K562 (cell line): ENCODE measurements around the gene CPEB1. TPM values are rescaled to one million over a fixed set of nuclear protein-coding genes. Genes with fewer than 3 reads are reported as not detected.

Source experiments
- ATAC-seq: fragments of 200-7000 bp; cut with Tn5 transposase; 3 replicates; pipeline ENCODE4 v1.9.1; 2020; ENCODE audit warnings: moderate library complexity
- BruUV-seq: library from RNA; stranded (reverse); fragments of 400-500 nt; replicated peaks from 2 replicates; lab custom pipeline; 2021; lab: Mats Ljungman, UMichigan
- CTCF ChIA-PET: fragments of 300-600 bp; formaldehyde crosslinking; extraction: SDS; loops from one replicate; lab custom pipeline; 2021; ENCODE audit warnings: low intra/inter-chr PET ratio; lab: Yijun Ruan, JAX
- POLR2A ChIA-PET: fragments of 300-600, 350-650 bp; sonication (Branson Sonifier 250); formaldehyde crosslinking; extraction: SDS; loops from one replicate; lab custom pipeline; 2021; ENCODE audit warnings: antibody characterized with exemption, inconsistent platforms; lab: Yijun Ruan, JAX
- DNase-seq, 4 experiments: peaks; one replicate each; pipeline versions ENCODE4 v3.0.0 to v3.0.0-alpha.2; 2011 to 2018; ENCODE audit warnings: low spot score in 3 of 4, mixed read lengths in 3 of 4; ENCODE audit errors: extremely low read depth in 1 of 4
- FAIRE-seq: peaks from 2 replicates; lab custom pipeline; 2011; peaks lifted over from hg19 to GRCh38; lab: Jason Lieb, UNC
- H2AFZ ChIP-seq: 2 replicates; pipeline ENCODE4 v1.6.0; 2011; ENCODE audit warnings: low read depth, low read length, control low read depth, inconsistent platforms
- H3K27ac ChIP-seq: fragments of 200-600 bp; 3 replicates; pipeline ENCODE4 v1.8.0; 2011; ENCODE audit warnings: low read depth, mild to moderate bottlenecking, control low read depth, inconsistent platforms, low read length, moderate library complexity, mixed read lengths; ENCODE audit errors: extremely low read depth
- H3K27me3 ChIP-seq, 2 experiments: fragments of 300-600 bp in 1 of 2; 2 replicates in 1 of 2; 3 replicates in 1 of 2; pipeline versions ENCODE4 v1.6.0 to v1.8.0; 2011; ENCODE audit warnings: inconsistent platforms in 2 of 2, low read length in 2 of 2, mild to moderate bottlenecking in 1 of 2, mixed read lengths in 1 of 2, moderate library complexity in 1 of 2; ENCODE audit not compliant: control insufficient read depth in 2 of 2, insufficient read depth in 2 of 2
- H3K36me3 ChIP-seq: fragments of 300-600 bp; 3 replicates; pipeline ENCODE4 v1.8.0; 2011; ENCODE audit warnings: mild to moderate bottlenecking, low read length, inconsistent platforms; ENCODE audit not compliant: control insufficient read depth, insufficient read depth
- H3K4me1 ChIP-seq, 2 experiments: fragments of 200-600 bp in 1 of 2; replicated peaks in 1 of 2; 2 replicates in 1 of 2; 3 replicates in 1 of 2; pipeline versions ENCODE4 v1.5.1 to v1.8.0; 2011; ENCODE audit warnings: inconsistent platforms in 2 of 2, low read length in 2 of 2, mild to moderate bottlenecking in 1 of 2, mixed read lengths in 1 of 2, moderate library complexity in 1 of 2; ENCODE audit not compliant: control insufficient read depth in 2 of 2, insufficient read depth in 2 of 2
- H3K4me2 ChIP-seq: 2 replicates; pipeline ENCODE4 v1.6.1; 2011; ENCODE audit warnings: low read length, control low read depth, inconsistent platforms, mixed read lengths; ENCODE audit not compliant: insufficient read depth
- H3K4me3 ChIP-seq: fragments of 200-600 bp; sonication (generic), shearing (Covaris generic); 2 replicates; pipeline ENCODE4 v1.5.1; 2016; ENCODE audit warnings: control low read depth, inconsistent platforms
- H3K79me2 ChIP-seq: fragments of 200-600 bp; 3 replicates; pipeline ENCODE4 v1.8.0; 2011; ENCODE audit warnings: low read length, inconsistent platforms; ENCODE audit not compliant: control insufficient read depth, insufficient read depth
- H3K9ac ChIP-seq, 2 experiments: 2 replicates each; pipeline versions ENCODE4 v1.6.0 to v1.6.1; 2011; ENCODE audit warnings: low read depth in 2 of 2, low read length in 2 of 2, control low read depth in 1 of 2, inconsistent platforms in 1 of 2, mild to moderate bottlenecking in 1 of 2, mixed read lengths in 1 of 2; ENCODE audit not compliant: insufficient read depth in 1 of 2
- H3K9me1 ChIP-seq: one replicate; pipeline ENCODE4 v1.6.0; 2011; ENCODE audit warnings: inconsistent platforms, mild to moderate bottlenecking, low read length, moderate library complexity; ENCODE audit not compliant: control insufficient read depth, insufficient read depth
- H3K9me3 ChIP-seq: replicated peaks from 2 replicates; pipeline ENCODE4 v1.5.1; 2011; ENCODE audit warnings: low read depth, low read length, inconsistent platforms; ENCODE audit not compliant: control insufficient read depth, insufficient read depth
- H4K20me1 ChIP-seq: replicated peaks from 2 replicates; pipeline ENCODE4 v1.6.1; 2011; ENCODE audit warnings: low read length, inconsistent platforms, mixed read lengths; ENCODE audit not compliant: control insufficient read depth, insufficient read depth
- BDP1 ChIP-seq: IDR thresholded peaks from 3 replicates; pipeline ENCODE4 v1.6.1; 2011; ENCODE audit not compliant: insufficient read length, insufficient read depth
- CBFA2T3 ChIP-seq: fragments of 450-650 bp; IDR thresholded peaks from 2 replicates; pipeline ENCODE4 v1.6.1; 2017
- HMG20A ChIP-seq: fragments of 450-650 bp; formaldehyde crosslinking; conservative IDR thresholded peaks from 2 replicates; pipeline ENCODE4 v1.4.0; 2020; ENCODE audit warnings: mild to moderate bottlenecking, mixed read lengths
- KAT2B ChIP-seq: IDR thresholded peaks from one replicate; pipeline ENCODE4 v1.6.1; 2012; ENCODE audit warnings: low read depth, mild to moderate bottlenecking, control low read depth, inconsistent platforms, low read length, moderate library complexity
- MBD2 ChIP-seq: sonication (generic); IDR thresholded peaks from 2 replicates; pipeline ENCODE4 v1.6.1; 2016; ENCODE audit warnings: low read depth, borderline replicate concordance
- NR4A1 ChIP-seq, 2 experiments: fragments of 250-450 bp in 1 of 2; fragments of 450-650 bp in 1 of 2; sonication (Bioruptor Pico) in 1 of 2; IDR thresholded peaks; 2 replicates each; pipeline versions ENCODE4 v1.4.0 to v1.6.1; 2016 to 2020; ENCODE audit warnings: mild to moderate bottlenecking in 2 of 2, missing compliant biosample characterization in 1 of 2, missing genetic modification characterization in 1 of 2, moderate library complexity in 1 of 2
- PCBP2 ChIP-seq: fragments of 200-400 bp; formaldehyde crosslinking; IDR thresholded peaks from 2 replicates; pipeline ENCODE4 v1.6.1; 2018; ENCODE audit warnings: low read length, low read depth, mild to moderate bottlenecking, moderate library complexity; ENCODE audit not compliant: poor library complexity, severe bottlenecking
- RAD21 ChIP-seq, 2 experiments: fragments of 250-450 bp in 1 of 2; fragments of 450-650 bp in 1 of 2; sonication (Bioruptor Pico) in 1 of 2; formaldehyde crosslinking in 1 of 2; IDR thresholded peaks in 1 of 2; conservative IDR thresholded peaks in 1 of 2; 2 replicates each; pipeline versions ENCODE4 v1.4.0 to v1.8.0; 2020 to 2022; ENCODE audit warnings: mild to moderate bottlenecking in 2 of 2, moderate library complexity in 1 of 2
- RBM39 ChIP-seq: fragments of 200-400 bp; formaldehyde crosslinking; optimal IDR thresholded peaks from 2 replicates; pipeline ENCODE3; 2018; ENCODE audit warnings: low read depth, low read length
- ZEB2 ChIP-seq: fragments of 450-650 bp; IDR thresholded peaks from 2 replicates; pipeline ENCODE4 v1.6.1; 2016
- ZNF444 ChIP-seq: fragments of 250-450 bp; sonication (Bioruptor Pico); IDR thresholded peaks from 2 replicates; pipeline ENCODE4 v1.4.0; 2020; ENCODE audit warnings: mild to moderate bottlenecking, moderate library complexity
- WGBS: fragments of 100-300 bp; shearing (Covaris generic); methylation state at CpG from one replicate; pipeline ENCODE4 v1.1.6; 2016; ENCODE audit warnings: low coverage, mixed read lengths; ENCODE audit not compliant: insufficient coverage; ENCODE audit errors: missing lambda C conversion rate; 5-methylcytosine and 5-hydroxymethylcytosine counted together
- in situ Hi-C: fragments of 300-500 bp; cut with MboI; formaldehyde crosslinking; loops from 4 replicates; pipeline ENCODE4 v1.15.0; 2018; ENCODE audit warnings: inconsistent platforms, mixed read lengths
- intact Hi-C: fragments of 100-400 bp; cut with micrococcal nuclease; formaldehyde crosslinking; loops from 2 replicates; pipeline ENCODE4 v1.14.2; 2022
- polyA plus RNA-seq, 8 experiments: library from polyadenylated mRNA; depleted of rRNA in 4 of 8; stranded (reverse) in 5 of 8; unstranded in 3 of 8; fragments of >200 nt; fragmentation: Nextera tagmentation in 2 of 8; fragmentation: Illumina TruSeq in 1 of 8; extraction: Ambion mirVana in 2 of 8; extraction: Trizol in 1 of 8; gene quantifications; 2 replicates each; pipeline versions ENCODE4 v1.2.1 to v1.2.3, GENCODE V29; 2011 to 2014; ENCODE audit warnings: inconsistent platforms in 1 of 8, missing spikeins in 1 of 8
- total RNA-seq, 7 experiments: library from RNA; depleted of rRNA in 6 of 7; stranded (reverse); fragments of >200 nt in 6 of 7; fragmentation: Illumina TruSeq in 2 of 7; extraction: Trizol in 2 of 7; gene quantifications; 2 replicates each; pipeline versions ENCODE4 v1.2.1 to v1.2.3, GENCODE V29; 2011 to 2021; ENCODE audit warnings: low replicate concordance in 1 of 7
- TF ChIP-seq, protein P1 (sequence below): conservative IDR thresholded peaks from 2 replicates; pipeline ENCODE4 v1.6.1; 2011; ENCODE audit warnings: low read depth, mild to moderate bottlenecking, low read length; ENCODE audit not compliant: control insufficient read depth
- TF ChIP-seq, protein P2 (sequence below), 3 experiments: IDR thresholded peaks in 2 of 3; conservative IDR thresholded peaks in 1 of 3; 2 replicates each; pipeline ENCODE4 v1.5.1; 2011 to 2012; ENCODE audit warnings: low read length in 3 of 3, mild to moderate bottlenecking in 3 of 3, control low read depth in 2 of 3, improper control_type of control experiment in 1 of 3, inconsistent platforms in 1 of 3, low read depth in 1 of 3, mixed read lengths in 1 of 3, moderate library complexity in 1 of 3; ENCODE audit not compliant: insufficient read depth in 2 of 3
- TF ChIP-seq, protein P3 (sequence below), 2 experiments: IDR thresholded peaks; 2 replicates each; pipeline ENCODE4 v1.6.1; 2011; ENCODE audit warnings: borderline replicate concordance in 1 of 2, control low read depth in 1 of 2, low read depth in 1 of 2, low read length in 1 of 2, mild to moderate bottlenecking in 1 of 2, mixed read lengths in 1 of 2, moderate library complexity in 1 of 2; ENCODE audit not compliant: insufficient read depth in 1 of 2, insufficient read length in 1 of 2, poor library complexity in 1 of 2, severe bottlenecking in 1 of 2; ENCODE audit errors: extremely low read depth in 1 of 2

CPEB1 gene
- total and polyA plus RNA-seq, 9 of the 15 experiments (the other 6 are each of a cell fraction or from before 2014, with no cell fraction given) = 2.2 to 13.4 (median 9.7) TPM

DNA sequence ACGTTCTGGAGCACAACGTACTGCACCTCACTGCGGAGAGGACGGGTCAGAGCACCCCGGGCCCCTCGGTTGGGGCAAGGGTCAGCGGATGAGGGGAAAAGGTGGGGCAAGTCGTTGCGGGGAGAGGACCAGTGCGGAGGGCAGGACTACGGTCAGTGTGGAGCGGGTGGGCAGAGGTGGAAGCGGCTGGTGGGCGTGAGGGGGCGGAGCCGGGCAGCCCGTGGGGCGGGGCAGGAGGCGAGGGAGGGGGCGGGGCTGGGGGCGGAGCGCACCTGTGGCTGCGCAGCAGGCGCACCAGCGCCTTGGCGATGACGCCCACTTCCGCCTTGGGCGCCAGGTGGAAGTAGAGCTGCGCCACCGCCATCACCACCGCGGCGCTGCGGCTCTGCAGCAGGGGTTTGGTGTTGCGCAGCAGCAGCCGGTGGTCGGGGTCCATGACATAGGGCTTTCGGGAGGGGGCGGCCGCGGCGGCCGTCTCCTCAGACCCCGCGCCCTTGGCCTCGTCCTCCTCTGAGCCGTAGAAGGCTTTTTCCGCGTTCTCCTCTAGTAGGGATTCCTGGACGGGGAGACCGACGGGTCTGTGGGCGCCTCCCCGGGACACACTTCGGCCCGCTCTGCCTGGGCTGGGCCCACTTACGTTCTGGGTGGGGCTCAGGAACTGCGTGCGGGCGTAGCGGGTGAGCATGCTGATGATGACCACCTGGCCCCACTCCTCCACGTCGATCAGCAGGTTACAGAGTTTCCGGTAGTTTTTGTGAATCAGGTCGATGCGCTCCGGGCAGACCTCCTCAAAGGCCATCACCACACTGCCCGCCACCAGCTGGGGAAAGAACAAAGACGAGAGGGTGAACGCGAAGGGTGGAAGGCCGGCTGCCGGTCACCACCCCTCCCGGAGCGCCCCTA is 33.3 kb upstream of the CPEB1 start:
- H3K27ac ChIP-seq = peak overlapping the region; percentile 70
- in situ Hi-C loops (no loop called here), intact Hi-C loops (loop anchor here (2.0 to 5.0 kb wide), 2 partner anchors 36 to 127 kb away; partner anchors contain the start of genes FSD2 and WHAMM)
- peak overlapping the region; percentile 85 for H3K4me3 ChIP-seq
- H2AFZ ChIP-seq = peak overlapping the region; percentile 100
- H3K9me3 ChIP-seq = no peaks in the 10 kb centered on the region
- FAIRE-seq (no peak), DNase-seq (peak; percentile 92 to 98 (median 96)), ATAC-seq (peak; percentile 98)
- peak overlapping the region; percentile 74 to 98 for H3K9ac ChIP-seq
- WGBS = 6% methylated on average over 54 of the region's 76 CpGs
- H3K27me3 ChIP-seq = peaks cover 0 to 9% of the 10 kb centered on the region in 2 experiments; a peak in 1 of 5 replicates
- H3K4me1 ChIP-seq = peaks cover 14 to 23% of the 10 kb centered on the region in 2 experiments; a peak in 4 of 5 replicates
- CTCF ChIA-PET = interaction anchor here (0.7 kb wide), 1 partner anchor 95 kb away, joined by 3 read pairs; no protein-coding TSS in a partner anchor
- POLR2A ChIA-PET = interaction anchor here (0.6 to 2.6 kb wide), 5 partner anchors 18 to 330 kb away, joined by 3 to 24 read pairs (median 4); partner anchors contain the start of gene RPS17
- no peaks in the 10 kb centered on the region for H3K9me1 ChIP-seq
- peak overlapping the region; percentile 92 for H3K4me2 ChIP-seq
- no peaks in the 10 kb centered on the region for H4K20me1 ChIP-seq
- no peaks in the 10 kb centered on the region for H3K36me3 ChIP-seq
- H3K79me2 ChIP-seq = no peaks in the 10 kb centered on the region
- BruUV-seq = TSS peak; percentile 95
- peak in 1 of 2 experiments; percentile 49; a peak in 2 of 4 replicates for TF ChIP-seq RAD21 (CRISPR knock-in tag; conservative IDR thresholded peaks at IDR 0.05 in 1 of 2, IDR thresholded peaks at IDR 0.05 in 1 of 2)
- TF ChIP-seq, protein P1, sequence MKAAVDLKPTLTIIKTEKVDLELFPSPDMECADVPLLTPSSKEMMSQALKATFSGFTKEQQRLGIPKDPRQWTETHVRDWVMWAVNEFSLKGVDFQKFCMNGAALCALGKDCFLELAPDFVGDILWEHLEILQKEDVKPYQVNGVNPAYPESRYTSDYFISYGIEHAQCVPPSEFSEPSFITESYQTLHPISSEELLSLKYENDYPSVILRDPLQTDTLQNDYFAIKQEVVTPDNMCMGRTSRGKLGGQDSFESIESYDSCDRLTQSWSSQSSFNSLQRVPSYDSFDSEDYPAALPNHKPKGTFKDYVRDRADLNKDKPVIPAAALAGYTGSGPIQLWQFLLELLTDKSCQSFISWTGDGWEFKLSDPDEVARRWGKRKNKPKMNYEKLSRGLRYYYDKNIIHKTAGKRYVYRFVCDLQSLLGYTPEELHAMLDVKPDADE = peak; percentile 66; the same call in 1 of the 2 replicates
- TF ChIP-seq NR4A1 (CRISPR knock-in tag; IDR thresholded peaks at IDR 0.05) = no peak
- TF ChIP-seq NR4A1 (tag; IDR thresholded peaks at IDR 0.05) = 0 out of 2 replicates have a peak, but pooled peaks have one; percentile 25
- TF ChIP-seq MBD2 = peak; percentile 54; the same call in 1 of the 2 replicates
- TF ChIP-seq KAT2B = no peak
- TF ChIP-seq, protein P2, sequence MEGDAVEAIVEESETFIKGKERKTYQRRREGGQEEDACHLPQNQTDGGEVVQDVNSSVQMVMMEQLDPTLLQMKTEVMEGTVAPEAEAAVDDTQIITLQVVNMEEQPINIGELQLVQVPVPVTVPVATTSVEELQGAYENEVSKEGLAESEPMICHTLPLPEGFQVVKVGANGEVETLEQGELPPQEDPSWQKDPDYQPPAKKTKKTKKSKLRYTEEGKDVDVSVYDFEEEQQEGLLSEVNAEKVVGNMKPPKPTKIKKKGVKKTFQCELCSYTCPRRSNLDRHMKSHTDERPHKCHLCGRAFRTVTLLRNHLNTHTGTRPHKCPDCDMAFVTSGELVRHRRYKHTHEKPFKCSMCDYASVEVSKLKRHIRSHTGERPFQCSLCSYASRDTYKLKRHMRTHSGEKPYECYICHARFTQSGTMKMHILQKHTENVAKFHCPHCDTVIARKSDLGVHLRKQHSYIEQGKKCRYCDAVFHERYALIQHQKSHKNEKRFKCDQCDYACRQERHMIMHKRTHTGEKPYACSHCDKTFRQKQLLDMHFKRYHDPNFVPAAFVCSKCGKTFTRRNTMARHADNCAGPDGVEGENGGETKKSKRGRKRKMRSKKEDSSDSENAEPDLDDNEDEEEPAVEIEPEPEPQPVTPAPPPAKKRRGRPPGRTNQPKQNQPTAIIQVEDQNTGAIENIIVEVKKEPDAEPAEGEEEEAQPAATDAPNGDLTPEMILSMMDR (IDR thresholded peaks at IDR 0.05 in 2 of 3, conservative IDR thresholded peaks at IDR 0.05 in 1 of 3; ENCODE audit: insufficient read depth in 2 of 3, low read depth in 1 of 3, low read length in 3 of 3) = peak; percentile 45 to 72 (median 56); a peak in 5 of 6 replicates
- TF ChIP-seq HMG20A (CRISPR knock-in tag) = no peak
- TF ChIP-seq PCBP2 = no peak
- TF ChIP-seq RBM39 = no peak
- TF ChIP-seq, protein P3, sequence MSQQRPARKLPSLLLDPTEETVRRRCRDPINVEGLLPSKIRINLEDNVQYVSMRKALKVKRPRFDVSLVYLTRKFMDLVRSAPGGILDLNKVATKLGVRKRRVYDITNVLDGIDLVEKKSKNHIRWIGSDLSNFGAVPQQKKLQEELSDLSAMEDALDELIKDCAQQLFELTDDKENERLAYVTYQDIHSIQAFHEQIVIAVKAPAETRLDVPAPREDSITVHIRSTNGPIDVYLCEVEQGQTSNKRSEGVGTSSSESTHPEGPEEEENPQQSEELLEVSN (IDR thresholded peaks at IDR 0.05; ENCODE audit: borderline replicate concordance in 1 of 2, extremely low read depth in 1 of 2, insufficient read depth in 1 of 2, insufficient read length in 1 of 2, low read depth in 1 of 2, low read length in 1 of 2, poor library complexity in 1 of 2, severe bottlenecking in 1 of 2) = peak in 1 of 2 experiments; percentile 35
- TF ChIP-seq ZNF444 (CRISPR knock-in tag) = no peak
- no peak for TF ChIP-seq CBFA2T3
- TF ChIP-seq ZEB2 = peak; percentile 47; the same call in 1 of the 2 replicates
- TF ChIP-seq BDP1 = no peak
